GM12878 (cell line): Measurements from ENCODE around the gene MRPL55. TPM values are rescaled to one million over a fixed set of nuclear protein-coding genes. Genes with fewer than 3 reads are reported as not detected.

Experiments used
- ATAC-seq: fragments of 200-7000 bp; cut with Tn5 transposase; 3 replicates; pipeline ENCODE4 v1.9.1; 2020; ENCODE audit warnings: mild to moderate bottlenecking, moderate library complexity
- BruUV-seq: library from RNA; stranded (reverse); fragments of 400-500 nt; replicated peaks from 2 replicates; lab custom pipeline; 2021; lab: Mats Ljungman, UMichigan
- CTCF ChIA-PET: fragments of 300-600 bp; sonication (Branson Sonifier 250); formaldehyde crosslinking; extraction: SDS; loops from one replicate; lab custom pipeline; 2021; ENCODE audit warnings: inconsistent platforms; lab: Yijun Ruan, JAX
- POLR2A ChIA-PET: fragments of 350-600 bp; formaldehyde crosslinking; extraction: SDS; loops from one replicate; lab custom pipeline; 2021; ENCODE audit warnings: inconsistent platforms; lab: Charles Lee
- RAD21 ChIA-PET: fragments of 300-600 bp; sonication (Branson Sonifier 250); formaldehyde crosslinking; loops from one replicate; lab custom pipeline; 2023; ENCODE audit warnings: antibody characterized with exemption; ENCODE audit not compliant: unreplicated experiment; lab: Charles Lee
- SMC1A ChIA-PET: fragments of 300-600 bp; sonication (Branson Sonifier 250); formaldehyde crosslinking; loops from one replicate; lab custom pipeline; 2023; ENCODE audit not compliant: unreplicated experiment, uncharacterized antibody; lab: Charles Lee
- DNase-seq: peaks from one replicate; pipeline ENCODE4 v3.0.0-alpha.2; 2011; ENCODE audit warnings: low read depth, low spot score
- FAIRE-seq: peaks from 3 replicates; lab custom pipeline; 2011; peaks lifted over from hg19 to GRCh38; lab: Jason Lieb, UNC
- H2AFZ ChIP-seq: 2 replicates; pipeline ENCODE4 v1.6.0; 2011; ENCODE audit warnings: low read depth, low read length, control low read depth; ENCODE audit not compliant: control insufficient read depth
- H3K27ac ChIP-seq: 2 replicates; pipeline ENCODE4 v1.5.1; 2011; ENCODE audit warnings: control low read depth; ENCODE audit not compliant: control insufficient read depth, insufficient read depth
- H3K27me3 ChIP-seq, 2 experiments: replicated peaks in 1 of 2; 2 replicates each; pipeline versions ENCODE4 v1.6.0 to v1.6.1; 2011; ENCODE audit warnings: low read length in 1 of 2; ENCODE audit not compliant: control insufficient read depth in 2 of 2, insufficient read depth in 2 of 2
- H3K36me3 ChIP-seq, 2 experiments: 2 replicates each; pipeline ENCODE4 v1.5.1; 2011; ENCODE audit warnings: low read length in 1 of 2; ENCODE audit not compliant: control insufficient read depth in 2 of 2, insufficient read depth in 2 of 2
- H3K4me1 ChIP-seq: 2 replicates; pipeline ENCODE4 v1.6.1; 2011; ENCODE audit warnings: mild to moderate bottlenecking, low read length, moderate library complexity, mixed read lengths; ENCODE audit not compliant: control insufficient read depth, insufficient read depth
- H3K4me2 ChIP-seq: 2 replicates; pipeline ENCODE4 v1.6.0; 2011; ENCODE audit warnings: control low read depth; ENCODE audit not compliant: control insufficient read depth, insufficient read depth
- H3K4me3 ChIP-seq: fragments of 200-600 bp; sonication (generic); 2 replicates; pipeline ENCODE4 v1.5.1; 2016
- H3K79me2 ChIP-seq: 2 replicates; pipeline ENCODE4 v1.6.0; 2011; ENCODE audit warnings: low read length; ENCODE audit not compliant: control insufficient read depth, insufficient read depth
- H3K9ac ChIP-seq: 2 replicates; pipeline ENCODE4 v1.8.0; 2011; ENCODE audit warnings: low read length, control low read depth, mixed read lengths; ENCODE audit not compliant: control insufficient read depth, insufficient read depth
- H3K9me3 ChIP-seq: replicated peaks from 3 replicates; pipeline ENCODE4 v1.5.1; 2011; ENCODE audit warnings: mild to moderate bottlenecking, low read length; ENCODE audit not compliant: control insufficient read depth, insufficient read depth
- H4K20me1 ChIP-seq: 2 replicates; pipeline ENCODE4 v1.6.0; 2011; ENCODE audit not compliant: control insufficient read depth, insufficient read depth
- BACH1 ChIP-seq: fragments of 450-650 bp; IDR thresholded peaks from 2 replicates; pipeline ENCODE4 v1.6.1; 2017; ENCODE audit warnings: mild to moderate bottlenecking, borderline replicate concordance
- BRCA1 ChIP-seq: IDR thresholded peaks from 2 replicates; pipeline ENCODE4 v1.6.1; 2011; ENCODE audit warnings: low read depth, low read length, improper control_type of control experiment
- CHD2 ChIP-seq: IDR thresholded peaks from 2 replicates; pipeline ENCODE4 v1.6.1; 2011; ENCODE audit warnings: low read depth, low read length, improper control_type of control experiment, borderline replicate concordance
- E2F8 ChIP-seq: fragments of 450-650 bp; IDR thresholded peaks from 2 replicates; pipeline ENCODE4 v1.6.1; 2018; ENCODE audit warnings: mild to moderate bottlenecking, low read depth, moderate library complexity; ENCODE audit not compliant: partially characterized antibody
- E4F1 ChIP-seq: fragments of 450-650 bp; IDR thresholded peaks from 2 replicates; pipeline ENCODE4 v1.6.1; 2018; ENCODE audit warnings: borderline replicate concordance, mild to moderate bottlenecking; ENCODE audit not compliant: partially characterized antibody
- HDAC6 ChIP-seq: fragments of 200-600 bp; sonication (generic); IDR thresholded peaks from one replicate; pipeline ENCODE4 v1.8.0; 2017; ENCODE audit warnings: antibody characterized with exemption; ENCODE audit not compliant: unreplicated experiment
- IKZF2 ChIP-seq, 2 experiments: fragments of 450-650 bp; IDR thresholded peaks; 2 replicates each; pipeline ENCODE4 v1.6.1; 2017; ENCODE audit warnings: mild to moderate bottlenecking in 2 of 2, moderate library complexity in 2 of 2
- KLF5 ChIP-seq: fragments of 450-650 bp; IDR thresholded peaks from 2 replicates; pipeline ENCODE4 v1.6.1; 2014; ENCODE audit warnings: mild to moderate bottlenecking; ENCODE audit not compliant: partially characterized antibody
- LARP7 ChIP-seq: fragments of 450-650 bp; IDR thresholded peaks from 2 replicates; pipeline ENCODE4 v1.6.1; 2017; ENCODE audit warnings: mild to moderate bottlenecking
- SIN3A ChIP-seq: IDR thresholded peaks from 2 replicates; pipeline ENCODE4 v1.6.1; 2012; ENCODE audit warnings: low read depth, low read length, improper control_type of control experiment
- TBL1XR1 ChIP-seq: IDR thresholded peaks from 2 replicates; pipeline ENCODE4 v1.6.1; 2012; ENCODE audit warnings: low read depth, low read length, improper control_type of control experiment
- ZBTB11 ChIP-seq: fragments of 450-650 bp; formaldehyde crosslinking; IDR thresholded peaks from 2 replicates; pipeline ENCODE4 v1.5.0; 2022; ENCODE audit warnings: mild to moderate bottlenecking, missing genetic modification characterization
- WGBS: methylation state at CpG from one replicate; pipeline ENCODE4 v1.1.6; 2016; ENCODE audit warnings: low lambda C conversion rate; ENCODE audit not compliant: insufficient replicate concordance, insufficient coverage; ENCODE audit errors: missing lambda C conversion rate; 5-methylcytosine and 5-hydroxymethylcytosine counted together
- in situ Hi-C: fragments of 300-500 bp; cut with MboI; formaldehyde crosslinking; loops from 9 replicates; pipeline ENCODE4 v1.14.3; 2018; ENCODE audit warnings: mixed read lengths
- intact Hi-C: fragments of 100-400 bp; cut with micrococcal nuclease; formaldehyde crosslinking; loops from one replicate; pipeline ENCODE4 v1.14.2; 2022; ENCODE audit not compliant: unreplicated experiment
- polyA plus RNA-seq, 11 experiments: library from polyadenylated mRNA; depleted of rRNA in 4 of 11; unstranded in 6 of 11; stranded (reverse) in 5 of 11; fragments of >200 nt; fragmentation: Nextera tagmentation in 4 of 11; fragmentation: Illumina TruSeq in 1 of 11; extraction: Ambion mirVana in 4 of 11; extraction: Trizol in 1 of 11; gene quantifications; 1 replicate in 1 of 11; 2 replicates in 10 of 11; pipeline versions ENCODE4 v1.2.1 to v1.2.3, GENCODE V29; 2011 to 2016; ENCODE audit warnings: inconsistent platforms in 2 of 11, missing spikeins in 2 of 11, low read depth in 1 of 11
- total RNA-seq, 4 experiments: library from RNA; depleted of rRNA in 3 of 4; stranded (reverse); fragments of >200 nt in 3 of 4; fragmentation: Illumina TruSeq in 1 of 4; extraction: Trizol in 1 of 4; gene quantifications; 2 replicates each; pipeline versions ENCODE4 v1.2.1 to v1.2.3, GENCODE V29; 2013 to 2021

MRPL55 gene
- total and polyA plus RNA-seq, 10 of the 15 experiments (the other 5 are each of a cell fraction or from before 2014, with no cell fraction given) = 15.1 to 143 (median 55.8) TPM

GRCh38 chr1:228089519-228090380 is 19.3 kb downstream of the MRPL55 start:
- FAIRE-seq (no peak), DNase-seq (no peak), ATAC-seq (peak; percentile 58)
- ChIA-PET POLR2A (no interaction called here), SMC1A (interaction anchor here (0.5 to 1.2 kb wide), 2 partner anchors 410 to 1236 kb away, joined by 3 to 4 read pairs; no protein-coding TSS in a partner anchor), RAD21 (interaction anchor here (1.7 kb wide), 1 partner anchor 12 kb away, joined by 3 read pairs; no protein-coding TSS in a partner anchor), CTCF (no interaction called here)
- Histone ChIP-seq H3K4me2 (peak overlapping the region; percentile 77), H3K27ac (no peak overlapping the region), H4K20me1 (peaks cover 72% of the 10 kb centered on the region), H3K36me3 (peaks cover 15 to 26% of the 10 kb centered on the region in 2 experiments; a peak in 3 of 4 replicates), H2AFZ (no peak overlapping the region), H3K79me2 (peaks cover 100% of the 10 kb centered on the region), H3K27me3 (no peaks in the 10 kb centered on the region), H3K9ac (no peak overlapping the region), H3K4me1 (peaks cover 56% of the 10 kb centered on the region), H3K4me3 (no peak overlapping the region), H3K9me3 (peaks cover 25% of the 10 kb centered on the region; the same call in 2 of the 3 replicates)
- no TSS peak for BruUV-seq
- WGBS = 70% methylated on average over 12 of the region's 12 CpGs
- in situ Hi-C loops = no loop called here
- intact Hi-C loops = no loop called here
- TF ChIP-seq SIN3A = no peak
- no peak for TF ChIP-seq BACH1
- TF ChIP-seq E2F8 = no peak
- no peak for TF ChIP-seq E4F1
- TF ChIP-seq HDAC6 = no peak
- no peak for TF ChIP-seq KLF5
- TF ChIP-seq LARP7 = no peak
- no peak for TF ChIP-seq BRCA1
- TF ChIP-seq ZBTB11 (CRISPR knock-in tag) = no peak
- 0 out of 2 replicates have a peak, but pooled peaks have one; percentile 16 for TF ChIP-seq CHD2
- no peak for TF ChIP-seq IKZF2 (IDR thresholded peaks at IDR 0.05)
- TF ChIP-seq TBL1XR1 = no peak
